K562 (cell line): ENCODE measurements around the gene POGZ. TPM values are rescaled to one million over a fixed set of nuclear protein-coding genes. Genes with fewer than 3 reads are reported as not detected.
A peak's percentile ranks its signal among the peaks of the same experiment; 100 is the strongest.

ENCODE experiments used
- ATAC-seq: fragments of 200-7000 bp; cut with Tn5 transposase; 3 replicates; pipeline ENCODE4 v1.9.1; 2020; ENCODE audit warnings: moderate library complexity
- BruUV-seq: library from RNA; stranded (reverse); fragments of 400-500 nt; replicated peaks from 2 replicates; lab custom pipeline; 2021; lab: Mats Ljungman, UMichigan
- CTCF ChIA-PET: fragments of 300-600 bp; formaldehyde crosslinking; extraction: SDS; loops from one replicate; lab custom pipeline; 2021; ENCODE audit warnings: low intra/inter-chr PET ratio; lab: Yijun Ruan, JAX
- POLR2A ChIA-PET: fragments of 300-600, 350-650 bp; sonication (Branson Sonifier 250); formaldehyde crosslinking; extraction: SDS; loops from one replicate; lab custom pipeline; 2021; ENCODE audit warnings: antibody characterized with exemption, inconsistent platforms; lab: Yijun Ruan, JAX
- DNase-seq, 4 experiments: peaks; one replicate each; pipeline versions ENCODE4 v3.0.0 to v3.0.0-alpha.2; 2011 to 2018; ENCODE audit warnings: low spot score in 3 of 4, mixed read lengths in 3 of 4; ENCODE audit errors: extremely low read depth in 1 of 4
- FAIRE-seq: peaks from 2 replicates; lab custom pipeline; 2011; peaks lifted over from hg19 to GRCh38; lab: Jason Lieb, UNC
- H2AFZ ChIP-seq: 2 replicates; pipeline ENCODE4 v1.6.0; 2011; ENCODE audit warnings: low read depth, low read length, control low read depth, inconsistent platforms
- H3K27ac ChIP-seq: fragments of 200-600 bp; 3 replicates; pipeline ENCODE4 v1.8.0; 2011; ENCODE audit warnings: low read depth, mild to moderate bottlenecking, control low read depth, inconsistent platforms, low read length, moderate library complexity, mixed read lengths; ENCODE audit errors: extremely low read depth
- H3K27me3 ChIP-seq, 2 experiments: fragments of 300-600 bp in 1 of 2; 2 replicates in 1 of 2; 3 replicates in 1 of 2; pipeline versions ENCODE4 v1.6.0 to v1.8.0; 2011; ENCODE audit warnings: inconsistent platforms in 2 of 2, low read length in 2 of 2, mild to moderate bottlenecking in 1 of 2, mixed read lengths in 1 of 2, moderate library complexity in 1 of 2; ENCODE audit not compliant: control insufficient read depth in 2 of 2, insufficient read depth in 2 of 2
- H3K36me3 ChIP-seq: fragments of 300-600 bp; 3 replicates; pipeline ENCODE4 v1.8.0; 2011; ENCODE audit warnings: mild to moderate bottlenecking, low read length, inconsistent platforms; ENCODE audit not compliant: control insufficient read depth, insufficient read depth
- H3K4me1 ChIP-seq, 2 experiments: fragments of 200-600 bp in 1 of 2; replicated peaks in 1 of 2; 2 replicates in 1 of 2; 3 replicates in 1 of 2; pipeline versions ENCODE4 v1.5.1 to v1.8.0; 2011; ENCODE audit warnings: inconsistent platforms in 2 of 2, low read length in 2 of 2, mild to moderate bottlenecking in 1 of 2, mixed read lengths in 1 of 2, moderate library complexity in 1 of 2; ENCODE audit not compliant: control insufficient read depth in 2 of 2, insufficient read depth in 2 of 2
- H3K4me2 ChIP-seq: 2 replicates; pipeline ENCODE4 v1.6.1; 2011; ENCODE audit warnings: low read length, control low read depth, inconsistent platforms, mixed read lengths; ENCODE audit not compliant: insufficient read depth
- H3K4me3 ChIP-seq: fragments of 200-600 bp; sonication (generic), shearing (Covaris generic); 2 replicates; pipeline ENCODE4 v1.5.1; 2016; ENCODE audit warnings: control low read depth, inconsistent platforms
- H3K79me2 ChIP-seq: fragments of 200-600 bp; 3 replicates; pipeline ENCODE4 v1.8.0; 2011; ENCODE audit warnings: low read length, inconsistent platforms; ENCODE audit not compliant: control insufficient read depth, insufficient read depth
- H3K9ac ChIP-seq, 2 experiments: 2 replicates each; pipeline versions ENCODE4 v1.6.0 to v1.6.1; 2011; ENCODE audit warnings: low read depth in 2 of 2, low read length in 2 of 2, control low read depth in 1 of 2, inconsistent platforms in 1 of 2, mild to moderate bottlenecking in 1 of 2, mixed read lengths in 1 of 2; ENCODE audit not compliant: insufficient read depth in 1 of 2
- H3K9me1 ChIP-seq: one replicate; pipeline ENCODE4 v1.6.0; 2011; ENCODE audit warnings: inconsistent platforms, mild to moderate bottlenecking, low read length, moderate library complexity; ENCODE audit not compliant: control insufficient read depth, insufficient read depth
- H3K9me3 ChIP-seq: replicated peaks from 2 replicates; pipeline ENCODE4 v1.5.1; 2011; ENCODE audit warnings: low read depth, low read length, inconsistent platforms; ENCODE audit not compliant: control insufficient read depth, insufficient read depth
- H4K20me1 ChIP-seq: replicated peaks from 2 replicates; pipeline ENCODE4 v1.6.1; 2011; ENCODE audit warnings: low read length, inconsistent platforms, mixed read lengths; ENCODE audit not compliant: control insufficient read depth, insufficient read depth
- POLR2G ChIP-seq: fragments of 200-400 bp; formaldehyde crosslinking; IDR thresholded peaks from 2 replicates; pipeline ENCODE4 v1.6.1; 2017; ENCODE audit warnings: low read depth, mild to moderate bottlenecking, antibody characterized with exemption, low read length, moderate library complexity
- RERE ChIP-seq: sonication (generic); formaldehyde crosslinking; IDR thresholded peaks from 2 replicates; pipeline ENCODE4 v1.8.0; 2023; ENCODE audit warnings: missing genetic modification reagents, mild to moderate bottlenecking, borderline replicate concordance
- ZBED1 ChIP-seq: IDR thresholded peaks from 2 replicates; pipeline ENCODE4 v1.6.1; 2014
- WGBS: fragments of 100-300 bp; shearing (Covaris generic); methylation state at CpG from one replicate; pipeline ENCODE4 v1.1.6; 2016; ENCODE audit warnings: low coverage, mixed read lengths; ENCODE audit not compliant: insufficient coverage; ENCODE audit errors: missing lambda C conversion rate; 5-methylcytosine and 5-hydroxymethylcytosine counted together
- in situ Hi-C: fragments of 300-500 bp; cut with MboI; formaldehyde crosslinking; loops from 4 replicates; pipeline ENCODE4 v1.15.0; 2018; ENCODE audit warnings: inconsistent platforms, mixed read lengths
- intact Hi-C: fragments of 100-400 bp; cut with micrococcal nuclease; formaldehyde crosslinking; loops from 2 replicates; pipeline ENCODE4 v1.14.2; 2022
- polyA plus RNA-seq, 8 experiments: library from polyadenylated mRNA; depleted of rRNA in 4 of 8; stranded (reverse) in 5 of 8; unstranded in 3 of 8; fragments of >200 nt; fragmentation: Nextera tagmentation in 2 of 8; fragmentation: Illumina TruSeq in 1 of 8; extraction: Ambion mirVana in 2 of 8; extraction: Trizol in 1 of 8; gene quantifications; 2 replicates each; pipeline versions ENCODE4 v1.2.1 to v1.2.3, GENCODE V29; 2011 to 2014; ENCODE audit warnings: inconsistent platforms in 1 of 8, missing spikeins in 1 of 8
- total RNA-seq, 7 experiments: library from RNA; depleted of rRNA in 6 of 7; stranded (reverse); fragments of >200 nt in 6 of 7; fragmentation: Illumina TruSeq in 2 of 7; extraction: Trizol in 2 of 7; gene quantifications; 2 replicates each; pipeline versions ENCODE4 v1.2.1 to v1.2.3, GENCODE V29; 2011 to 2021; ENCODE audit warnings: low replicate concordance in 1 of 7

POGZ gene
- total and polyA plus RNA-seq, 9 of the 15 experiments (the other 6 are each of a cell fraction or from before 2014, with no cell fraction given) = 9.4 to 40.6 (median 21.6) TPM

- ChIA-PET CTCF (interaction anchor here (0.6 to 2.1 kb wide), 2 partner anchors 86 to 289 kb away, joined by 3 to 8 read pairs; no protein-coding TSS in a partner anchor), POLR2A (interaction anchor here (1.2 to 1.5 kb wide), 3 partner anchors 10 to 129 kb away, joined by 4 to 12 read pairs (median 6); partner anchors contain the start of gene PSMB4)
- no peak for ATAC-seq
- Histone ChIP-seq H3K4me2 (no peak overlapping the region), H3K4me3 (no peak overlapping the region), H3K79me2 (peaks cover 89% of the 10 kb centered on the region), H4K20me1 (peaks cover 4% of the 10 kb centered on the region), H2AFZ (no peak overlapping the region), H3K9ac (peak overlapping the region in 1 of 2 experiments; percentile 18; a peak in 1 of 4 replicates), H3K27ac (no peak overlapping the region), H3K36me3 (peaks cover 25% of the 10 kb centered on the region), H3K9me3 (no peaks in the 10 kb centered on the region), H3K9me1 (peaks cover 3% of the 10 kb centered on the region), H3K27me3 (no peaks in the 10 kb centered on the region), H3K4me1 (peaks cover 0 to 3% of the 10 kb centered on the region in 2 experiments; a peak in 2 of 5 replicates)
- FAIRE-seq = no peak
- no peak for TF ChIP-seq POLR2G
- no peak for TF ChIP-seq ZBED1
- no peak for TF ChIP-seq RERE (CRISPR knock-in tag)
- in situ Hi-C loops = loop anchor here (10.0 kb wide), 1 partner anchor 290 kb away; no protein-coding TSS in a partner anchor
- WGBS = 61% methylated on average over 4 of the region's 4 CpGs
- BruUV-seq = no TSS peak
- DNase-seq = no peak
- intact Hi-C loops = loop anchor here (2.0 to 5.0 kb wide), 3 partner anchors 78 to 290 kb away; no protein-coding TSS in a partner anchor
These were observed 14.5 kb downstream of the POGZ start for GRCh38 chr1:151444783-151445177.
